GM21717 (cell line): ENCODE results near the gene RNU2-63P.
"Not testable (repeated sequence)": the region's sequence is repeated elsewhere in the genome, so short reads cannot be mapped to it uniquely, and the experiment has no call there.

Experiments used
- ATAC-seq: cut with Tn5 transposase; IDR thresholded peaks from one replicate; pipeline ENCODE4 v1.9.1; 2021; ENCODE audit warnings: mild to moderate bottlenecking, moderate library complexity; ENCODE audit not compliant: unreplicated experiment

The RNU2-63P gene

DNA sequence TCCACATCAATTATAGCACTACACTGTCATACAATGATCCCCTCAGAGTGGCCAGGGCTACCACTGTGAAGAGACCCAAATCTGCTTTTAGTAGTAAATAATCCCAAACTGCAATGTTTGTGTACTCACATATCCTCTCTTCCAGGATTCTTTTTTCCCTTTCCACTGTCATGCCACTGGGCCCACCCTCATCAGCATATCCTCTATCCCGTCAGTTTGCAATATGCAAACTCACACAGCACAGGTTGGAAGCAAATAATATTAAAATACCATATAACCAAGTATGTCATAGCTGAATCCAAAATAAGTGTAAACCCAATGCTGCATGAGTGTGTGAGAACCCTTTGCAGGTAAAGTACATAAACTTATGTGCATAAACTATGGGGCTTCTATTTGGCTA, 28.9 kb downstream of the RNU2-63P start:
- not testable (repeated sequence) for ATAC-seq

DNA sequence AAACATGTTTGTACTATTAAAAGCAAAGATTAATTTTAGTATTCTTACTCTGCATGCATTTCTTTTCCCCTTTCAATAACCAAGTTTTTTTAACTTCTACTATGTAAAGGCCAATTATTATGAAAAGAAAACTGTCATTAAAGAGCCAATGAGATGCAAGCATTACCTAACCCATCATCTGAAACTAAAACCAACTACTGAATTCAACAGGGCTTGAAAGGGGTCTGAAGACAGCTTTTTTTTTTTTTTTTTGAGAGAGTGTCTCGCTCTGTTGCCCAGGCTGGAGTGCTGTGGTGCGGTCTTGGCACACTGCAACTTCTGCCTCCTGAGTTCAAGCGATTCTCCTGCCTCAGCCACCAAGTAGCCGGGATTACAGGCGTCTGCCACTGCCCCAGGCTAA, 30.4 kb downstream of the RNU2-63P start:
- ATAC-seq = not testable (repeated sequence)

DNA sequence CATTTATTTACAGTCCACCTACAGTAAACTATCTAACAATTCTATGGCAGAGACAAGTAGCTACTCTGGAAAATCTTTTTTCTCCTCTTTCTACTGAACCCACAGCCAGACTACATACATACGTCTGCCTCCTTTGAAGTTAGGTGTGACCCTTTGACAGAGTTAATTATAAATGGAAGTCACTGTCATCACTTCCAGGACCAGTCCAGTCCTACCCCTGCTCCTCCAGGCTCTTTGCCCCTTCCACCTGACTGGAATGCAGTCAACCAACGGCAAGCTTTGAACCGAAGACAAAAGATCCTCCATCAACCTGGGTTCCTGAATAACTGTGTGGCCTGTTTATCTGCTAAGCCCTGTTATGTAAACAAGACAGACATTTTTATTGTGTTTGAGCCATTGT, 35.2 kb downstream of the RNU2-63P start:
- not testable (repeated sequence) for ATAC-seq

DNA sequence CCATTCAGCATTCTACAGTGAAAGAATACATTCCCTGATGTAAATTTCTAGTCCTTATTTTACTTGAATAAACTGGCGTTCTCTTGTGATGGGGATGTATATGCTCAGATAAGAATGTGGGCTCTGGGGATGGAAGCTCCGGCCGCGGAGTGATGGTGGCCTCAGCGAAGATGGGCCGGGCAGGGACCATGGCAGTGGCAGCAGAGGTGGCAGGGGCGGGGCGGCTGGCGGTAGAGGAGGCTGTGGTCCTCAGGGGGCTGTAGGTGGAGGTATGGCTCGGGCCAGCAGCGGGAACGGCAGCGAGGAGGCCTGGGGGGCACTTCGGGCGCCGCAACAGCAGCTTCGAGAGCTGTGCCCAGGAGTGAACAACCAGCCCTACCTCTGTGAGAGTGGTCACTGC, 44.0 kb downstream of the RNU2-63P start:
- not testable (repeated sequence) for ATAC-seq
